HEK293 (cell line): Measurements from ENCODE around the gene HOXC5.

Source experiments
- BCL11B ChIP-seq: fragments of 450-650 bp; formaldehyde crosslinking; IDR thresholded peaks from 2 replicates; pipeline ENCODE4 v1.5.1; 2016; ENCODE audit warnings: low read depth, missing biosample characterization, missing genetic modification characterization
- CTCF ChIP-seq: fragments of 450-650 bp; formaldehyde crosslinking; IDR thresholded peaks from 2 replicates; pipeline ENCODE4 v1.5.1; 2016; ENCODE audit warnings: missing biosample characterization, missing genetic modification characterization
- GLIS1 ChIP-seq: fragments of 450-650 bp; formaldehyde crosslinking; IDR thresholded peaks from 2 replicates; pipeline ENCODE4 v1.5.1; 2016; ENCODE audit warnings: missing biosample characterization, missing genetic modification characterization
- KLF10 ChIP-seq: fragments of 450-650 bp; IDR thresholded peaks from 2 replicates; pipeline ENCODE4 v1.5.1; 2018; ENCODE audit warnings: missing biosample characterization, mild to moderate bottlenecking, missing genetic modification characterization
- PRDM4 ChIP-seq: fragments of 450-650 bp; formaldehyde crosslinking; IDR thresholded peaks from 2 replicates; pipeline ENCODE4 v1.5.1; 2017; ENCODE audit warnings: missing biosample characterization, missing genetic modification characterization
- SCRT1 ChIP-seq: fragments of 450-650 bp; formaldehyde crosslinking; IDR thresholded peaks from 2 replicates; pipeline ENCODE4 v1.5.1; 2016; ENCODE audit warnings: missing biosample characterization, missing genetic modification characterization, borderline replicate concordance
- ZBTB1 ChIP-seq: fragments of 450-650 bp; formaldehyde crosslinking; IDR thresholded peaks from 2 replicates; pipeline ENCODE4 v1.5.1; 2016; ENCODE audit warnings: missing biosample characterization, missing genetic modification characterization
- ZBTB20 ChIP-seq: fragments of 450-650 bp; formaldehyde crosslinking; IDR thresholded peaks from 2 replicates; pipeline ENCODE4 v1.5.1; 2016; ENCODE audit warnings: missing biosample characterization, missing genetic modification characterization
- ZNF132 ChIP-seq: fragments of 450-650 bp; formaldehyde crosslinking; IDR thresholded peaks from 2 replicates; pipeline ENCODE4 v1.5.1; 2017; ENCODE audit warnings: missing biosample characterization, missing genetic modification characterization, borderline replicate concordance
- ZNF239 ChIP-seq: fragments of 450-650 bp; formaldehyde crosslinking; IDR thresholded peaks from 2 replicates; pipeline ENCODE4 v1.5.1; 2016; ENCODE audit warnings: missing biosample characterization, missing genetic modification characterization
- ZNF24 ChIP-seq: fragments of 450-650 bp; formaldehyde crosslinking; IDR thresholded peaks from 2 replicates; pipeline ENCODE4 v1.5.1; 2016; ENCODE audit warnings: missing biosample characterization, missing genetic modification characterization
- ZNF341 ChIP-seq: fragments of 450-650 bp; formaldehyde crosslinking; IDR thresholded peaks from 2 replicates; pipeline ENCODE4; 2016; ENCODE audit warnings: low read depth, missing biosample characterization, missing genetic modification characterization
- ZNF354C ChIP-seq: fragments of 450-650 bp; formaldehyde crosslinking; IDR thresholded peaks from 2 replicates; pipeline ENCODE4 v1.5.1; 2016; ENCODE audit warnings: missing biosample characterization, missing genetic modification characterization, low read depth, borderline replicate concordance
- ZNF398 ChIP-seq: fragments of 450-650 bp; formaldehyde crosslinking; IDR thresholded peaks from 2 replicates; pipeline ENCODE4 v1.5.1; 2017; ENCODE audit warnings: missing biosample characterization, missing genetic modification characterization
- ZNF558 ChIP-seq: fragments of 450-650 bp; formaldehyde crosslinking; IDR thresholded peaks from 2 replicates; pipeline ENCODE4 v1.5.1; 2016; ENCODE audit warnings: missing biosample characterization, missing genetic modification characterization
- ZNF621 ChIP-seq: fragments of 450-650 bp; formaldehyde crosslinking; IDR thresholded peaks from 2 replicates; pipeline ENCODE4 v1.5.1; 2017; ENCODE audit warnings: missing biosample characterization, missing genetic modification characterization
- ZNF624 ChIP-seq: fragments of 450-650 bp; formaldehyde crosslinking; IDR thresholded peaks from 2 replicates; pipeline ENCODE4 v1.5.1; 2017; ENCODE audit warnings: missing biosample characterization, missing genetic modification characterization
- ZNF626 ChIP-seq: fragments of 450-650 bp; sonication (Bioruptor Pico); formaldehyde crosslinking; IDR thresholded peaks from 2 replicates; pipeline ENCODE4 v1.5.1; 2018; ENCODE audit warnings: missing biosample characterization, missing genetic modification characterization, inconsistent platforms
- ZNF747 ChIP-seq: fragments of 450-650 bp; formaldehyde crosslinking; IDR thresholded peaks from 2 replicates; pipeline ENCODE4 v1.5.1; 2016; ENCODE audit warnings: missing biosample characterization, missing genetic modification characterization
- ZNF76 ChIP-seq: fragments of 450-650 bp; formaldehyde crosslinking; IDR thresholded peaks from 2 replicates; pipeline ENCODE4; 2016; ENCODE audit warnings: low read depth, missing biosample characterization, missing genetic modification characterization, borderline replicate concordance
- ZNF791 ChIP-seq: fragments of 450-650 bp; formaldehyde crosslinking; IDR thresholded peaks from 2 replicates; pipeline ENCODE4 v1.5.1; 2016; ENCODE audit warnings: missing biosample characterization, missing genetic modification characterization
- ZNF792 ChIP-seq: fragments of 450-650 bp; formaldehyde crosslinking; IDR thresholded peaks from 2 replicates; pipeline ENCODE4 v1.5.1; 2016; ENCODE audit warnings: missing biosample characterization, missing genetic modification characterization
- ZSCAN16 ChIP-seq: fragments of 450-650 bp; formaldehyde crosslinking; IDR thresholded peaks from 2 replicates; pipeline ENCODE4 v1.5.1; 2016; ENCODE audit warnings: missing biosample characterization, missing genetic modification characterization
- TF ChIP-seq, protein P1 (sequence below): fragments of 450-650 bp; formaldehyde crosslinking; optimal IDR thresholded peaks from 2 replicates; pipeline ENCODE3; 2016; ENCODE audit warnings: missing biosample characterization, mild to moderate bottlenecking, missing genetic modification characterization
- TF ChIP-seq, protein P2 (sequence below): fragments of 450-650 bp; formaldehyde crosslinking; IDR thresholded peaks from 2 replicates; pipeline ENCODE4 v1.5.1; 2016; ENCODE audit warnings: missing biosample characterization, missing genetic modification characterization
- TF ChIP-seq, protein P3 (sequence below): fragments of 450-650 bp; formaldehyde crosslinking; IDR thresholded peaks from 2 replicates; pipeline ENCODE4 v1.5.1; 2016; ENCODE audit warnings: missing biosample characterization, missing genetic modification characterization
- TF ChIP-seq, protein P4 (sequence below): fragments of 450-650 bp; formaldehyde crosslinking; IDR thresholded peaks from 2 replicates; pipeline ENCODE4 v1.5.1; 2017; ENCODE audit warnings: missing biosample characterization, mild to moderate bottlenecking, missing genetic modification characterization, moderate library complexity

The HOXC5 gene

DNA sequence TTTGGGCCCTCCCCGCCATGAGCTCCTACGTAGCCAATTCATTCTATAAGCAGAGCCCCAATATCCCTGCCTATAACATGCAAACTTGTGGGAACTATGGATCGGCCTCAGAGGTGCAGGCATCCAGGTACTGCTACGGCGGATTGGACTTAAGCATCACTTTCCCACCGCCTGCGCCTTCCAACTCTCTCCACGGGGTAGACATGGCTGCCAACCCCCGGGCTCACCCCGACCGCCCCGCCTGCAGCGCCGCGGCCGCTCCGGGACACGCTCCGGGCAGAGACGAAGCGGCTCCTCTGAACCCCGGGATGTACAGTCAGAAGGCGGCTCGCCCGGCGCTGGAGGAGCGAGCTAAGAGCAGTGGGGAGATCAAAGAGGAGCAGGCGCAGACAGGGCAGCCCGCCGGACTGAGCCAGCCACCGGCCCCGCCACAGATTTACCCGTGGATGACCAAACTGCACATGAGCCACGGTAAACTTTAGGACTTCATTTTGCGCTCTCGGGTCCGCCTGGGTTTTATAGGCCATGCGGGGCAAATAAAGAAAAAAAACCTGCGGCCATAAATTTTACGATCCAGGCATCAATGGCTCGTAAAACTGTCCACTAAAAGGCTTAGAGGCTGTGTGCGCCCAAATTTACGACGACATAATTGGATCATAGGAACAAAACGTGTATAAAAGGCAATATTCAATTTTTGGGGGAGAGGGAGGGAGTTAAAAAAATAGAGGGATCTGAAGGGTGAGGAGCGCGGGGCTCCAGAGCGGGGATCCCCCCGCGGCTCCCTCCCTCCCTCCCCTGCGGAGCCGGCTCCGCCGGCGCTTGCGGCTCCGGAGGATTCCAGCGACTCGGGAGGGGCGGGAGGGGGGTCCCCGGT is 493 bp downstream of the HOXC5 start (continued):
- TF ChIP-seq PRDM4 (tag by site-specific recombination) (peak; percentile 99), ZNF624 (tag by site-specific recombination) (0 out of 2 replicates have a peak, but pooled peaks have one; percentile 62), SCRT1 (tag by site-specific recombination) (peak; percentile 88), ZNF341 (tag by site-specific recombination) (peak; percentile 77), ZNF354C (tag by site-specific recombination) (no peak), CTCF (no peak; the same call in 1 of the 2 replicates), ZNF239 (tag by site-specific recombination) (peak; percentile 64; the same call in 1 of the 2 replicates), ZNF132 (tag by site-specific recombination) (no peak), ZNF558 (peak; percentile 88), ZNF791 (tag by site-specific recombination) (no peak), GLIS1 (tag by site-specific recombination) (peak; percentile 93), ZBTB20 (peak; percentile 88), ZNF76 (tag by site-specific recombination) (peak; percentile 66), BCL11B (tag by site-specific recombination) (peak; percentile 98), ZNF621 (tag by site-specific recombination) (no peak), ZNF626 (no peak), ZNF792 (tag by site-specific recombination) (peak; percentile 66; the same call in 1 of the 2 replicates), ZNF24 (tag by site-specific recombination) (peak; percentile 99), ZBTB1 (tag by site-specific recombination) (peak; percentile 99), KLF10 (tag by site-specific recombination) (peak; percentile 93), ZNF398 (tag by site-specific recombination) (peak; percentile 98), ZSCAN16 (tag by site-specific recombination) (peak; percentile 89), ZNF747 (tag by site-specific recombination) (no peak)
- TF ChIP-seq, protein P1, sequence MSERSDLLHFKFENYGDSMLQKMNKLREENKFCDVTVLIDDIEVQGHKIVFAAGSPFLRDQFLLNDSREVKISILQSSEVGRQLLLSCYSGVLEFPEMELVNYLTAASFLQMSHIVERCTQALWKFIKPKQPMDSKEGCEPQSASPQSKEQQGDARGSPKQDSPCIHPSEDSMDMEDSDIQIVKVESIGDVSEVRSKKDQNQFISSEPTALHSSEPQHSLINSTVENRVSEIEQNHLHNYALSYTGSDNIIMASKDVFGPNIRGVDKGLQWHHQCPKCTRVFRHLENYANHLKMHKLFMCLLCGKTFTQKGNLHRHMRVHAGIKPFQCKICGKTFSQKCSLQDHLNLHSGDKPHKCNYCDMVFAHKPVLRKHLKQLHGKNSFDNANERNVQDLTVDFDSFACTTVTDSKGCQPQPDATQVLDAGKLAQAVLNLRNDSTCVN: peak; percentile 46
- TF ChIP-seq, protein P2, sequence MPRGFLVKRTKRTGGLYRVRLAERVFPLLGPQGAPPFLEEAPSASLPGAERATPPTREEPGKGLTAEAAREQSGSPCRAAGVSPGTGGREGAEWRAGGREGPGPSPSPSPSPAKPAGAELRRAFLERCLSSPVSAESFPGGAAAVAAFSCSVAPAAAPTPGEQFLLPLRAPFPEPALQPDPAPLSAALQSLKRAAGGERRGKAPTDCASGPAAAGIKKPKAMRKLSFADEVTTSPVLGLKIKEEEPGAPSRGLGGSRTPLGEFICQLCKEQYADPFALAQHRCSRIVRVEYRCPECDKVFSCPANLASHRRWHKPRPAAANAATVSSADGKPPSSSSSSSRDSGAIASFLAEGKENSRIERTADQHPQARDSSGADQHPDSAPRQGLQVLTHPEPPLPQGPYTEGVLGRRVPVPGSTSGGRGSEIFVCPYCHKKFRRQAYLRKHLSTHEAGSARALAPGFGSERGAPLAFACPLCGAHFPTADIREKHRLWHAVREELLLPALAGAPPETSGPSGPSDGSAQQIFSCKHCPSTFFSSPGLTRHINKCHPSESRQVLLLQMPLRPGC: peak; percentile 97
- TF ChIP-seq, protein P3, sequence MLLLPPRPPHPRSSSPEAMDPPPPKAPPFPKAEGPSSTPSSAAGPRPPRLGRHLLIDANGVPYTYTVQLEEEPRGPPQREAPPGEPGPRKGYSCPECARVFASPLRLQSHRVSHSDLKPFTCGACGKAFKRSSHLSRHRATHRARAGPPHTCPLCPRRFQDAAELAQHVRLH (tag by site-specific recombination): peak; percentile 98
- TF ChIP-seq, protein P4, sequence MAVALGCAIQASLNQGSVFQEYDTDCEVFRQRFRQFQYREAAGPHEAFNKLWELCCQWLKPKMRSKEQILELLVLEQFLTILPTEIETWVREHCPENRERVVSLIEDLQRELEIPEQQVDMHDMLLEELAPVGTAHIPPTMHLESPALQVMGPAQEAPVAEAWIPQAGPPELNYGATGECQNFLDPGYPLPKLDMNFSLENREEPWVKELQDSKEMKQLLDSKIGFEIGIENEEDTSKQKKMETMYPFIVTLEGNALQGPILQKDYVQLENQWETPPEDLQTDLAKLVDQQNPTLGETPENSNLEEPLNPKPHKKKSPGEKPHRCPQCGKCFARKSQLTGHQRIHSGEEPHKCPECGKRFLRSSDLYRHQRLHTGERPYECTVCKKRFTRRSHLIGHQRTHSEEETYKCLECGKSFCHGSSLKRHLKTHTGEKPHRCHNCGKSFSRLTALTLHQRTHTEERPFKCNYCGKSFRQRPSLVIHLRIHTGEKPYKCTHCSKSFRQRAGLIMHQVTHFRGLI: peak; percentile 89
